ENCODE results near the gene TMEM131.
"Not testable (repeated sequence)": the region's sequence is repeated elsewhere in the genome, so short reads cannot be mapped to it uniquely, and the experiment has no call there.

The TMEM131 gene

DNA sequence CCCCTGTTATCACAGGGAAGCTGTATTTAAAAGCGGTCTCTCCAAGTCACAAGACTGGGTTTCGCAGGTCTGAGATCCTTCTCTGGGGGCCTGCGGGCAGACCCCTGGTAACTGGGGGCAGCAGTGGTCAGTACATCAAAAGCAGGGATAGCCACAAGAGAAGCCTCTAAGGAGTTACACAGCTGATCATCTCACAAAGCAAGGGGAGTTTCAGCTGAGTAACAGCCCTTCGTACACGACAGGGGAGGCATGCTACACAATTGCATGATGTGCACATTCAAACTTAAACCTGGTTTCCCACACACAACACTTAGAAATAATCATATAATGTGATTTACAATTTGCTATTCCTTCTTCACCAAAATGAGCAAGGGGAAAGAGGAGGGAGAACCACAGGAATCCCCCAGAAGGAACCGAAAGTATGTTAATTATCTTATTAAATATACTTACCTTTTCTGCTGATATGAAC is 87.5 kb downstream of the TMEM131 start:
- H3K36me3 ChIP-seq: peaks cover 8% of the 10 kb centered on the region
- H3K27ac ChIP-seq: no peak overlapping the region
- TF ChIP-seq CTCF (IDR thresholded peaks at IDR 0.05; ENCODE audit: low read depth, low read length): no peak
- peaks cover 2% of the 10 kb centered on the region for H3K9me3 ChIP-seq (ENCODE audit: severe bottlenecking)
- no peak for DNase-seq
- no peak overlapping the region for H3K4me3 ChIP-seq (ENCODE audit: low read depth, low read length)
- no peaks in the 10 kb centered on the region for H3K27me3 ChIP-seq (ENCODE audit: insufficient read depth, low read depth, severe bottlenecking)

GRCh38 chr2:97907369-97908100 is 88.2 kb downstream of the TMEM131 start:
- Histone ChIP-seq H3K4me3 (ENCODE audit: low read depth, low read length) (no peak overlapping the region), H3K9me3 (ENCODE audit: severe bottlenecking) (peaks cover 2% of the 10 kb centered on the region), H3K27ac (no peak overlapping the region), H3K27me3 (ENCODE audit: insufficient read depth, low read depth, severe bottlenecking) (no peaks in the 10 kb centered on the region), H3K36me3 (peaks cover 8% of the 10 kb centered on the region)
- no peak for DNase-seq
- TF ChIP-seq CTCF (IDR thresholded peaks at IDR 0.05; ENCODE audit: low read depth, low read length): no peak

GRCh38 chr2:97906307-97906706 is 89.4 kb downstream of the TMEM131 start:
- no peak for TF ChIP-seq CTCF (IDR thresholded peaks at IDR 0.05; ENCODE audit: low read depth, low read length)
- Histone ChIP-seq H3K9me3 (ENCODE audit: severe bottlenecking) (peaks cover 2% of the 10 kb centered on the region), H3K4me3 (ENCODE audit: low read depth, low read length) (no peak overlapping the region), H3K27ac (no peak overlapping the region), H3K36me3 (peaks cover 8% of the 10 kb centered on the region), H3K27me3 (ENCODE audit: insufficient read depth, low read depth, severe bottlenecking) (no peaks in the 10 kb centered on the region)
- DNase-seq: no peak

DNA sequence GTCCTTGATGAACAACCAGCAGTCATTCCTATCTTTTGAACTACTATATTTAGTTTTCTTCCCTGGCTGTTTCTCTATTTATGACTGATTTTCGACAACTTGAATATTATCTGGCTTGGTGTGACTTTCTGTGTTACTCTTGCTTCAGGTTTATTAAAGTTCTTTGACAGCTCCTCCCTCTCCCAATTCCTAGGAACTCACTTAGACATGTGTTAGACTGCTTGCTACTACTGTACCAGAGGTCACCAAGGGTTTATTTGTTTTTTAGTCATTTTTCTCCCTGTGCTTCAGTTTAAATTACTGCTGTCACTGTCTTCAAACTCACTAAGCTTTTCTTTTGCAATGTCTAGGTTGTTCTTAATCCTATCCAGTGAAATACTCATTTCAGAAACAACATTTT is 90.5 kb downstream of the TMEM131 start:
- no peaks in the 10 kb centered on the region for H3K27me3 ChIP-seq (ENCODE audit: insufficient read depth, low read depth, severe bottlenecking)
- no peak overlapping the region for H3K27ac ChIP-seq
- no peak for TF ChIP-seq CTCF (IDR thresholded peaks at IDR 0.05; ENCODE audit: low read depth, low read length)
- DNase-seq: no peak
- no peak overlapping the region for H3K4me3 ChIP-seq (ENCODE audit: low read depth, low read length)
- H3K36me3 ChIP-seq: peaks cover 8% of the 10 kb centered on the region
- peaks cover 2% of the 10 kb centered on the region for H3K9me3 ChIP-seq (ENCODE audit: severe bottlenecking)

GRCh38 chr2:97901862-97902261 is 93.9 kb downstream of the TMEM131 start:
- H3K27ac ChIP-seq: no peak overlapping the region
- DNase-seq: no peak
- H3K9me3 ChIP-seq (ENCODE audit: severe bottlenecking): peaks cover 2% of the 10 kb centered on the region
- H3K36me3 ChIP-seq: peaks cover 8% of the 10 kb centered on the region
- TF ChIP-seq CTCF (IDR thresholded peaks at IDR 0.05; ENCODE audit: low read depth, low read length): no peak
- no peaks in the 10 kb centered on the region for H3K27me3 ChIP-seq (ENCODE audit: insufficient read depth, low read depth, severe bottlenecking)
- no peak overlapping the region for H3K4me3 ChIP-seq (ENCODE audit: low read depth, low read length)

DNA sequence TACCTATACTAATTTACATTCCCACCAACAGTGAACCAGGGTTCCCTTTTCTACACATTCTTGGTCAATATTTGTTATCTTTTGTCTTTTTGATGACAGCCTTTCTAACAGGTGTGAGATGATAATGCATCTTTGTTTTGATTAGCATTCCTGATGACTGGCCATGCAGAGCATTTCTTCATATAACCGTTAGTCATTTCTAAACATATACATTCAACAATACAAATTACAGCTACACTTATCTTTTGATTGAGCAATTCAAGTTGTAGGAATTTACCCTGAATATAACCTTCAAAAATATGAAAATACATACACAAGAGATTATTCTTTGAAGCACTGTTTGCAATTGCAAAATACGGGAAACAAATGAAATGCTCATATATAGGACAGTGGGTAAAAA is 94.9 kb downstream of the TMEM131 start:
- no peaks in the 10 kb centered on the region for H3K27me3 ChIP-seq (ENCODE audit: insufficient read depth, low read depth, severe bottlenecking)
- H3K4me3 ChIP-seq (ENCODE audit: low read depth, low read length): no peak overlapping the region
- no peak overlapping the region for H3K27ac ChIP-seq
- no peak for DNase-seq
- H3K9me3 ChIP-seq (ENCODE audit: severe bottlenecking): peaks cover 2% of the 10 kb centered on the region
- TF ChIP-seq CTCF (IDR thresholded peaks at IDR 0.05; ENCODE audit: low read depth, low read length): no peak
- peaks cover 2% of the 10 kb centered on the region for H3K36me3 ChIP-seq

- H3K27ac ChIP-seq; H3K9me3 ChIP-seq (ENCODE audit: severe bottlenecking); DNase-seq; H3K4me3 ChIP-seq (ENCODE audit: low read depth, low read length); H3K36me3 ChIP-seq; H3K27me3 ChIP-seq (ENCODE audit: insufficient read depth, low read depth, severe bottlenecking): not testable (repeated sequence)
Measured at GRCh38 chr2:97893042-97893441, 102.7 kb downstream of the TMEM131 start.
